Renal cortex interstitium (tissue), 11 donors: ENCODE data around the gene BSPRY. TPM values are rescaled to one million over a fixed set of nuclear protein-coding genes. Genes with fewer than 3 reads are reported as not detected.
A peak's percentile ranks its signal among the peaks of the same experiment; 100 is the strongest.
"Not testable (repeated sequence)": the region's sequence is repeated elsewhere in the genome, so short reads cannot be mapped to it uniquely, and the experiment has no call there.

Experiments
- DNase-seq, 11 donors: peaks; one replicate each; pipeline ENCODE4 v3.0.0-alpha.2; 2013; ENCODE audit warnings: low read depth in 9 of 11, low spot score in 4 of 11; ENCODE audit errors: extremely low read depth in 1 of 11
- polyA plus RNA-seq, 3 donors: library from polyadenylated mRNA; unstranded; fragments of 120-200 nt; gene quantifications; one replicate each; pipeline ENCODE4 v1.2.1, GENCODE V29; 2013; ENCODE audit not compliant: insufficient read length in 3 of 3

BSPRY gene
- polyA plus RNA-seq, 3 donors: 8.0 to 9.9 (median 8.8) TPM

DNA sequence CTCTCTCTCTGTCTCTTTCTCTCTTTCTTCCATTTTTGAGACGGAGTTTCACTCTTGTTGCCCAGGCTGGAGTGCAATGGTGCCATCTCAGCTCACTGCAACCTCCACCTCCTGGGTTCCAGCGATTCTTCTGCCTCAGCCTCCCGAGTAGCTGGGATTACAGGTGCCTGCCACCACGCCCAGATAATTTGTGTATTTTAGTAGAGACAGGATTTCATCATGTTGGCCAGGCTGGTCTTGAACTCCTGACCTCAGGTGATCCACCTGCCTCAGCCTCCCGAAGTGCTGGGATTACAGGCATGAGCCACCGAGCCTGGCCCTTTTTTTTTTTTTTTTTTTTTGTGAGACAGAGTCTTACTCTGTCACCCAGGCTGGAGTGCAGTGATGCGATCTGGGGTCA is 32.1 kb downstream of the BSPRY start:
- DNase-seq: not testable (repeated sequence)

DNA sequence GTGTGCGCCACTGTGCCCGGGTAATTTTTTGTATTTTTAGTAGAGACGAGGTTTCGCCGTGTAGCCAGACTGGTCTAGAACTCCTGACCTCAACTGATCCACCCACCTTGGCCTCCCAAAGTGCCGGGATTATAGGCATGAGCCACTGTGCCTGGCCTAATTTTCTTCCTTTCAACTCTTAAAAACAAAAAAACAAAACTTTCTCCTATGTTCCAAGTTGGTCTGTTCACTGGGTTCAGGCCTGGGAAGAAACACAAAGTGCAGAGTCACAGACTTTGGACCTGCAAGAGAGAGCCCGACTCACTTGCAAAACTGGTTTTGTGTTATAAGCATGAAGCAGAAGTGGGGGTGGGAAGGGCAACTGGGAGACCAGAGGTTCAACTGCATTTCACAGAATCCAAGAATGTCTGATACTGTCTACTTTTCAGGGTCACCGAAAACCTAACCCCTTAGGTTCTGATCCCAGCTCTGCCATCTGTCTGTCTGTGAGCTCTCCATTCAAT is 32.6 kb downstream of the BSPRY start:
- DNase-seq: peak in 5 of 11 donors; percentile 34 to 81 (median 56)

DNA sequence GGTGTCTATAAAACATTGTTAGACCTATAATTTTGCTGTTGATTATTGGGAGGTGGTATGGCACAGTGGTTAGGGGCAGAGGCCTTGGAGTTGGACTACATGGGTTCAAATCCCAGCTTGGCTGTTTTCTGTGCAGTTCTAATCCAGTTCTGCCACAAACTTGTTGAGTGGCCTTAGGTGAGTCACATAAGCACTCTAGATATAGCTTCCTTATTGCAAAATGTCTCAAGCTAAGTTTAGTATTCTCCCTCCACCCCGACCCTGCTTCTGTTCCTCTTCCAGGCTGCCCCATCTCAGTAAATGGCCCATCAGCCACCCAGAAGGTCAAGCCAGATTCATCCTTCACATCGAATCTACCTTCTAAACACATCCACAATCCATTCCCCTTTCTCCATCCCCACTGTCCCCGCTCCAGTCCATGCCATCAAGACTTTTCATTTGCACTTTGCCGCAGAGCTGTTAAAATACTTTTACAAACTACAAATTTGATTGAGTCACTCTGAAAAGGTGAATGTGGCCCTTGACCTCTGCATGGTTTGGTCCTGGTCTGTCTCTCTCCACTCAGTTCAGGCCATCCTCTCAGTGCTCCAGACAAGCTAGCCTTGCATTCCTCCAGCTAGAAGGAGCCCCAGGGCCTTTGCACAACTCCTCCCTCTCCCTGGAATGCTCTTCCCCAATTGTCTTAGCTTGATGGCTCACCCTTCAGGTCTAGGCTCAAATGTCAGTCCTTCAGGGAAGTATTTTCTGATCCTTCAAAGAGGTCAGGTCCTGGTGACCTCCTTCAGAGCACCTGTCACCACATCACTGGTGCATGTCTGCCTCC is 37.4 kb downstream of the BSPRY start:
- DNase-seq: no peak

DNA sequence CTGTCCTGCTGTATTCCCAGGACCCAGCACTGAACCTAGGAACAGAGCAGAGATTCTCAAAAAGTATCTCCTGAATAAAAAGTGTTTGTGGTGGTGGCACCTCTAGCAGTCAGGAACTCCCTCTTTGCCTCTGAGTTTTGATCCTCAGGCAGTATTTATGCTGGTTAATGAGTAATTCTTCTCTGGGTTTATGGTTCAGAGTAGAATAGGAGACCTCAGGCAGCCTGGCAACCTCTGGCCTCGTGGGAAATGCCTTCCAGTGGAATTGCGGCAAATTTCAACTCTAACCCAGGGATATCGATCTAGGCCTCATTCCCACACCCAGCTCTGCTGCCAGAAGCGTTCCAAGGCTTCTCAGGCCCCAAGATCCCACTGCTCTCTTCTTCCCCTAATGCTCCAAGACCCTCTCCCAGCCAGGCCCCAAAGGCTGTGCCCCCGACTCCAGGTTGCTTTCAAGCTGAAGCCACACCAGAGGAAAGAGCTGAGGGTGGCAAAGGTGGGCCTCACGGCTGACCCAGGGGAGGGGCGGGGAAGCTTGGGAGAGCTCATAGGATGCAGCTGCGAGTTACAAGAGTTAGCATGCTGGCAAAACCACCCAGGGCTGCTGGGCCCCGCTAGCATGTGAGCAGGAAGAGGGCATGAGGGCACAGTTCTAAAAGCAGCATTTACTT is 38.4 kb downstream of the BSPRY start:
- peak in 2 of 11 donors; percentile 22 to 46 for DNase-seq

DNA sequence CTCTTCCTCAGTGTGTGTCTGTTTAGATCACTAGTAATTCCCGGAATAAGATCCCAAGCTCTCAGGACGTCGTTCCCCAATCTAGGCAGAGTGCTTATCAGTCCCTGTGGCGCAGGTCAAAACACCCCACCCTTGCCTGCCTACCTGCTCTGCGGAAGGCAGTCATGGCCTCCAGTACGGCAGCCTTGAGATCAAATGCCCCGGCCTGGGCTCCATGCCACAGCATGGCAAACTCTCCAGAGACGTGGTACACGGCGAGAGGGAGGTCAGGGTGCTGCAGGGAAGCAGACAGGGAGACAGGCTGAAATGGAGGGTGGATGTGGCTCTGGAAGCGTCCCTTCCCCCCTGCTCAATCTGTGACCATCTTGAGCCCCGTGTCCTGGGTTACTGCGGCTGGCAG is 39.5 kb downstream of the BSPRY start:
- no peak for DNase-seq

DNA sequence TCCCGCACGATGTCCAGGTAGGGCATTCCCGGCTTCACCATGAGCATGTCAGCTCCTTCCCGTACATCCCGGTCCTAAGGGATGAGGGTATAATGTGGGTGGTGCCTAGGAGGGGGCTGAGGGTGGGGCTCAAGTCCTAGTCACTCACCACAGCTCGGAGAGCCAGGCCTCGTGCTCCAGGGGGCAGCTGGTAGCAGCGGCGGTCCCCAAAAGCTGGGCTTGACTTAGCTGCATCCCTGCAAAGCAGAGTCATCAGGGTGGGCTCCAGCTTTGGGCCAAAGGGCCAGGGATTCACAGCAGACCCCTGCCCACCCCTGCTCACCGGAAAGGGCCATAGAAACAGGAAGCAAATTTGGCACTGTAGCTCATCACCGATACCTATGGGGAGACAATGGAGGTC is 40.1 kb downstream of the BSPRY start:
- no peak for DNase-seq

DNA sequence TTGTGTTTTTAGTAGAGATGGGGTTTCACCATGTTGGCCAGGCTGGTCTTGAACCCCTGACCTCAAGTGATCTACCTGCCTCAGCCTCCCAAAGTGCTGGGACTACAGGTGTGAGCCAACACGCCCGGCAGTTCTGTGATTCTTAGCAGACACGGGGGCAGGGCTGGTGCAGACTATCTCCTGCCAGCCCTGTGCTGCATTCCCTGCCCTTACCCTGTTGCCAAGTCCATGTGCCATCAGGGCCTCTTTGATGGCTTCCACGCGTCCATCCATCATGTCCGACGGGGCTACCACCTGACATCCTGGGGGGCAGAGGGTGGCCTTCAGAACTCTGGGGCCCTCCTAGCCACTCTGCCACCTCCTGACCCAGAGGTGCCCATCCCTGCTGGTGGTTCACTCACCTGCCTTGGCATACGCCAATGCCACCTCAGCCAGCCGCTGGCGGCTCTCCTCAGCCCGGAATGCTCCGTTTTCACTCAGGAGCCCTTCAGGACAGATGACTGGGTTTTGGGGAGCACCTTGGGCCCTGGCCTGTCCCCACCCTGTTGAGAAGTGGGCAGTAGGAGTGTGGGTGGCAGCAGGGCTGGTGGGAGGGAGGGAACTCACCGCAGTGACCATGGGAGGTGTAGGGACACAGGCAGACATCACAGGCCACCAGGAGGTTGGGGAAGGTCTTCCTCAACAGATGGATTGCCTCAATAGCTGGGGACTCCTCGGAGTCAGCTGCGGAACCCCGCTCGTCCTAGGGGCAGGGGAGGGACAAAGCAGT is 41.0 kb downstream of the BSPRY start:
- no peak for DNase-seq

DNA sequence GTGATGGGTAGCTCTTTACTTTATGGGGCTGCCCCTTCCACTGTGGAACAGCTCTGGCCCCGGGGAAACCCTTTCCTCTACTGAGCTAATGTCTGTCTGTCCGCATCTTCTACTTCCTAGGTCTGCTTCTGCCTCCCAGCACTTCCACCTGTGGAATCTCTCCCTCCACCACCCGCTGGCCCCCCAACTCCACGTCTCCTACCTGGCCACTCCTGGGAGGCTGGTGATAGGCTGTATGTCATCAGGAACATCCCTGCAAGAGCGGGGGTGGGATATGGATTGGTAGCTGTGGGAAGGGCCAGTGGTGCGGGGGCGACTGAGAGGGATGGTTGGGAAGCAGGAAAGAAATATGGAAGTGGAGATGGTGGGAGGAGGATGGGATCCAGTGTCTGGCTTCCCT is 42.6 kb downstream of the BSPRY start:
- no peak for DNase-seq

DNA sequence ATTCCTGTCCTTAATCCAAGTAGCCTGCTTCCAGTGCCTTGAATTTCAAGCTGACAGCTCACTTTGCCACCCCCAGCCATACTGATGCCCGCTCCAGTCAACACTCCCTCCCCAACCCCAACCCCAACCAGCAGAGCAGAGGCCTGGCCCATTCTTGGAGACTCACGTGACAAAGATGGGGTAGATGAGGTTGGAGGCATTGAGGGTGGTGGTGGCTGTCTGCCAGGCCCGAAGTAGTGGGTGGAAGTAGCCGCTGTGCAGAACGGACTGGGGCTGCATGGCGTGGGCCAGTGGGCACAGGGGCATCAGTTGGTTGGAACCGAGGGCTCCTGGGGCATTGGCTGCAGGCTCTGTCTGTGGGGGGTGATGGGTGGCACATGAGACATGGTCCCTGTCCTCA is 43.9 kb downstream of the BSPRY start:
- DNase-seq: no peak

DNA sequence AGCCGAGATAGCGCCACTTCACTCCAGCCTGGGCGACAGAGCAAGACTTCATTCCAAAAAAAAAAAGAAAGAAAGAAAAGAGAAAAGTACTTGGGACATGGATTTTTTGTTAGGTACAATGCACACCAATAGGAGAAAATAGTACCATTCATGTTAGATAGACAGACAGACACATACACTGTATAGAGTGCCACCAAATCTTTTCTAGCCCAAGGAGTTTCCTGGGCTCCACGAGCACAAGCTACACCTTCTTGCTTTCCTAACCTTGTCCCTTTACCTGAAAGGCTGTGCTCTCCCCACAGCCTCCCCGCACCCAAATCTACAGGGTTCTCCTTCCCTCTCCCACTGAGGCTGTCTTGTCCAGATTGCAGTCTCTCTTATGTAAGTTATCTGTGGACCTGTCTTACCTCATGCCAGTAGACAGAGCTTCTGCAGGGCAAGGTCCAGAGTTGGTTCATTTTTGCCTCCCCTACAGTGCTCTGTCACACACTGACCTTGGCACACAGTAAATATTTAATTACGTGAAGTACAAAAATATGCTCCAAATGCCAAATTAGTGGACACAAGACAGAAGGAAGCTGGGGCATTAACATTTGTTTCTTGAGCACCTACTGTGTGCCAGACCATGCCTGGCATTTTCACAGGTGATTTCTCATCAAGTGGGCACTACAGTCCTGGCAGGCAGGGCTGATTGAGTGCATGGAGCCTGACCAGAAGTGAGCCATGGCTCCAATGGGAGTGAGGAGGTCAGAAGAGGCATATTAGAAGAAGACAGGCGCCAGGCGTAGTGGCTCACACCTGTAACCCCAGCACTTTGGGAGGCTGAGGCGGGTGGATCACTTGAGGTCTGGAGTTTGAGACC is 45.9 kb downstream of the BSPRY start:
- no peak for DNase-seq

DNA sequence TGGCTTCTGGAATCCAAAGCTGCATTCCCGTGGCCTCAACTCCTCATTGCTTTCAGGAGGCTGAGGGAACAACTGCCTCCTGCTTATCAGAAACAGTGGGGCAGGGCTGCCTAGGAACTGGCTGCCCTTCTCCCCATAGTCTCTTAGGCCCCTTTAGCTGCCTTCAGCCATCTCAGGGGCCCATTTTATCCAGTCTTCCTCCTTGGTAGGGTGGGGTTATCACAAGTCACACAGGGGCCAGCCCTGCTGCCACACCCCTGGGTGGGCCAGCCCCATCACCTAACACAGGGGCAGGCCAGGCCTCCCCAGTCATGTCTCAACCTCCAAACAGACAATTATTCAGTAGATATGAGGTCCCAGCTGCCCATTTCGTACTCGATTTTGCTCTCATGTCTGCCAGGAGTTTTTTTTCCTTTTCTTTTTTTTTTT is 47.9 kb downstream of the BSPRY start:
- DNase-seq: no peak

DNA sequence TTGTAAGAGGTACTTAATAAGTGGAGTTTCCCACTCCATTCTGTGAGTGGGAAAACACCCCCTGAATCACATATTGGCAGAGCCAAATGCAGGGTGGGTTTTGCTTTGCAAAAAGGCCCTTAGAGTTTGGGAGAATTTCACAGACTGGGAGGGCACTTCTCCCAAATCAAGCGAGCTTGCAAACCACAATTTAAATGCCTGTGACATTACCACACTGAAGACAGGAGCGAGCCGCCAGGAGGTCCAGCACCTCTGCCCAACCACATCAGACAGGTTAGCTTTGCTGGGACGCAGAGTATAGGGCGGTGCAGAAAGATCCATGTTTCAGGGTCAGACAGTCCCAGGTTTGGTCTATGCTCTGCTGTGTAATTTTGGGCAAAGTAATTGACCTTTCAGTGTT is 49.5 kb downstream of the BSPRY start:
- no peak for DNase-seq

DNA sequence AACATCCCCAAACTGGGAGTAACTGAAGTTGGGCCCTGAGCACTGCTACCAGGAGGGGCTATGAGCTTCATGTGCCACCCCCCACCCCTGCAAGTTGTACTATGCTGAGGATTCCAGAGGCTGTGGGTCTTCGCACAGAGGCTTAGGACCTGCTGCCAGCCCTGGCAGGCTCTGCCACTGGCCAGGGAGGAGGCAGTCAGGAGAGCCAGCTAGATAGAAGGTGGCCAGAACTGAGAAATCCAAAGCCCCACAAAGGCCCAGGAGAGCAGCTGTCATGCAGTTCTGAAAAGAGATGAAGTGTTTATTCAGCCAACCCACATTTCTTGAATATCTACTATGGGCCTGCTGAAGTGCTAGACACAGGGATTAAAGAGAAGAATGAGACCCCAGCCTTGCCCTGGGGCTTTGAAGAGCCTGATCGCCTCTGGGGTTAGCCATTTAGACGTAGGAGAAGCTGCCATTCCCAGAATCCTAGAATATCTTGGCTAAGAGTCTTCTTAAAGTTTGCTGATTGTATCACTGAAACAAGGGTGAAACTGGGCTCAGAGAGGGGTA is 50.4 kb downstream of the BSPRY start:
- DNase-seq: no peak

DNA sequence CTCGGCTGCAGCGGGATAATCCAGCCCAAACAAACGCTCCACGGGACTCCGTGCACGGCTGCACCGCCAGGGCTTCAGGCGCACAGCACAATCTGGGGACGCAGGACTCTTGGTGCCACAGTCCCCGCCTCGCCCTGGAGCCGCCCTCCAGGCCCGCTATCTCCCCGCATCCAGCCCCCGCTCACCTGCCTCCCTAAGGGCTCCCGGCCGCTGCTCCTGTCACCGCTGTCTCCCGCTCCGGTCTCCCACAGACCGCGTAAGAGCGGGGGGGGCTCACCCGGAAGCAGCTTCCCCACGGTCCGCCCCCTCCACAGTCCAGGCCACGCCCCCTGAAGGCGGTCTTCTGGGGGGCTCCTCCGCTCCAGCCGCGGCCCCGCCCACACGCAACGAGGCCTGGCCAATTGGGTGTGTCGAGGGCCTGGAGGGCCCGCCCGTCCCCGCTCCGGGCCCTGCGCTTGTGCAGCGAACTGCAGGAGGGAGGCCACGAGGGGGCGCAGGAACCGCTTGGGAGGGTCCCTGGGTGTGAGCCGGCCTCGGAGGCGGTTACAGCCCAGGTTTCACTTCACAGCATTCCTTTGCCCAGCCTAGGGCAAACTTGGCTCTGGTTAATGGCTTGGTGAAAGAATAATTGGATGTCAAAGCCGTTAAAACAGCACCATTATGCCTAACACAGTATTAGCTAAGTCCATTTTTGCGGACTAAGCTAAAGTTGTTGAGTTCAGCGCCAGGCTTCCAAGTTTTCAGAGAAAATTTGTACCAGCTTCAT is 51.9 kb downstream of the BSPRY start, which contains the start of gene ALAD:
ALAD (minus strand) TSS at position 258 of the 766 bp plus-strand sequence. CDS start 7,725 bp downstream, outside the sequence.
- peak; percentile 92 to 99 (median 99) for DNase-seq

DNA sequence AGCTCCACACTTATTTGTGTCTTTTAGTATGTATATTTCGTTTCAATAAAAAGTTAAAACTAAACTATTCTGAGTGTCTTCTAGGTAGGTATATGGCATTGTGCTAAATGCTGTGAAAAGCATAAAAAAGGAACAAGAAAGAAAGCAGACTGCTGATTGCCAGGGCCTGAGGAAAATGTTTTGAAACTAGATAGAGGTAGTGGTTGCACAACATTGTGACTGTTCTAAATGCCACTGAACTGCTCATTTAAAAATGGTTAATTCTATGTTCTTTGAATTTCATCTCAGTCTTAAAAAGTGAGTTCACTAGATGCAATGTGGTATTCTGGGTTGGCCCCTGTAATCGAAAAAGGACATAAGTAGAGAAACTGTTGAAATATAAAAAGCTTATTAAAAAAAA is 54.3 kb downstream of the BSPRY start:
- DNase-seq: no peak

DNA sequence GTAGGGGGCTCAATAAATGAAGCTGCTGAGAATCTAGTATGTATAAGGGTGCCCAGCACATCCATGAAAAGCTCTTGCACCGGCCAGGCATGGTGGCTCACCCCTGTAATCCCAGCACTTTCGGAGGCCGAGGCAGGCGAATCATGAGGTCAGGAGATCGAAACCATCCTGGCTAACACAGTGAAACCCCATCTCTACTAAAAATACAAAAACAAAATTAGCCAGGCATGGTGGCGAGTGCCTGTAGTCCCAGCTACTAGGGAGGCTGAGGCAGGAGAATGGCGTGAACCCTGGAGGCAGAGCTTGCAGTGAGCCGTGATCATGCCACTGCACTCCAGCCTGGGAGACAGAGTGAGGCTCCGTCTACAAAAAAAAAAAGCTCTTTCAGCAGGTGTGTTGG is 57.0 kb downstream of the BSPRY start:
- DNase-seq: not testable (repeated sequence)

DNA sequence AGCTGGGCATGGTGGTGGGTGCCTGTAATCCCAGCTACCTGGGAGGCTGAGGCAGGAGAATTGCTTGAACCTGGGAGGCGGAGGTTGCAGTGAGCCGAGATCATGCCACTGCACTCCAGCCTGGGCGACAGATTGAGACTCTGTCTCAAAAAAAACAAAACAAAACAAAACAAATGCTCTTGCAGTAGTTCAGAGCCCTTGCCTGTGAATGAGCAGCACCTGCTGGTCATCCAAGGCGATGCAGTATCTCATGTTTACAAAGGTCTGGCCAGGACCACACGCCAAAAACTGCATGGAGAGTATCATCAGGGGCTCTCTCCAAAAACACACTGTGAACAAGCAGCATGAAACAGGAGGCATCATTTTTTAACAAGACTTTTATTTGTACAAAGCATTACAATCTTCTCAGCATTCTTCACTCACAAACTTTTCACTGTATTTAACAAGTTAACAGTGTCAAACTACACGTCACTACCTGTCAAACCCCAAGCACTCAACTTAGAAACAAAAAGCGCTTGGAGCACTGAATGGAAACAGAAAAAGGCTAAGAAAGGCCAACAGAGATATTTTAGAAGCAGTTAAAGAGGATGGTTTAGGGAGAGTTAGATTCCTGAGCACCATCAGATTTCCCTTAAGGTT is 57.7 kb downstream of the BSPRY start:
- DNase-seq: peak in 10 of 11 donors; percentile 37 to 62 (median 50)
